HepG2 (cell line): ENCODE measurements around the gene RFC1. TPM values are rescaled to one million over a fixed set of nuclear protein-coding genes. Genes with fewer than 3 reads are reported as not detected.

Experiments used
- ATAC-seq: fragments of 200-7000 bp; cut with Tn5 transposase; 3 replicates; pipeline ENCODE4 v1.9.1; 2020; ENCODE audit warnings: mild to moderate bottlenecking, moderate library complexity
- BruUV-seq: library from RNA; stranded (reverse); fragments of 400-500 nt; replicated peaks from 2 replicates; lab custom pipeline; 2021; lab: Mats Ljungman, UMichigan
- CTCF ChIA-PET: fragments of 300-600 bp; formaldehyde crosslinking; extraction: SDS; loops from one replicate; lab custom pipeline; 2021; ENCODE audit warnings: low total read pairs, inconsistent platforms, low intra/inter-chr PET ratio; lab: Yijun Ruan, JAX
- POLR2A ChIA-PET: fragments of 350-600 bp; sonication (Branson Sonifier 250); formaldehyde crosslinking; loops from one replicate; lab custom pipeline; 2020; ENCODE audit warnings: antibody characterized with exemption, inconsistent platforms; lab: Yijun Ruan, JAX
- DNase-seq: peaks from one replicate; pipeline ENCODE4 v3.0.0-alpha.2; 2015; ENCODE audit warnings: low spot score
- FAIRE-seq: peaks from 3 replicates; lab custom pipeline; 2011; peaks lifted over from hg19 to GRCh38; lab: Jason Lieb, UNC
- H2AFZ ChIP-seq: one replicate; pipeline ENCODE4 v1.6.1; 2011; ENCODE audit warnings: low read length, inconsistent platforms
- H3K27ac ChIP-seq: fragments of 300-600 bp; 3 replicates; pipeline ENCODE4 v1.8.0; 2011; ENCODE audit warnings: mixed run types, mild to moderate bottlenecking, mixed read lengths, low read length, inconsistent platforms; ENCODE audit not compliant: insufficient read depth; ENCODE audit errors: extremely low read length
- H3K27me3 ChIP-seq, 2 experiments: fragments of 200-600 bp in 1 of 2; 2 replicates in 1 of 2; 3 replicates in 1 of 2; pipeline versions ENCODE4 v1.6.0 to v1.8.0; 2011; ENCODE audit warnings: low read length in 2 of 2, mild to moderate bottlenecking in 2 of 2, moderate library complexity in 2 of 2, inconsistent platforms in 1 of 2; ENCODE audit not compliant: insufficient read depth in 2 of 2, control insufficient read depth in 1 of 2
- H3K36me3 ChIP-seq, 2 experiments: fragments of 200-600 bp in 1 of 2; replicated peaks in 1 of 2; 2 replicates in 1 of 2; 3 replicates in 1 of 2; pipeline versions ENCODE4 v1.5.1 to v1.8.0; 2011; ENCODE audit warnings: low read length in 2 of 2, inconsistent platforms in 1 of 2; ENCODE audit not compliant: insufficient read depth in 2 of 2, control insufficient read depth in 1 of 2
- H3K4me1 ChIP-seq: 2 replicates; pipeline ENCODE4 v1.5.1; 2012; ENCODE audit warnings: low read length, inconsistent platforms; ENCODE audit not compliant: insufficient read depth
- H3K4me2 ChIP-seq: 2 replicates; pipeline ENCODE4 v1.6.0; 2011; ENCODE audit warnings: low read depth, low read length, inconsistent platforms
- H3K4me3 ChIP-seq, 3 experiments: fragments of 200-600 bp in 1 of 3; sonication (generic), shearing (Covaris generic) in 1 of 3; replicated peaks in 1 of 3; 2 replicates each; pipeline ENCODE4 v1.5.1; 2011 to 2016; ENCODE audit warnings: low read length in 3 of 3, inconsistent platforms in 2 of 3, low read depth in 2 of 3, mild to moderate bottlenecking in 2 of 3, control low read depth in 1 of 3, mixed read lengths in 1 of 3; ENCODE audit not compliant: insufficient read depth in 1 of 3
- H3K79me2 ChIP-seq: one replicate; pipeline ENCODE4 v1.6.1; 2011; ENCODE audit warnings: low read length, inconsistent platforms; ENCODE audit not compliant: insufficient read depth
- H3K9ac ChIP-seq: 2 replicates; pipeline ENCODE4 v1.6.0; 2011; ENCODE audit warnings: mild to moderate bottlenecking, low read depth, low read length, inconsistent platforms; ENCODE audit not compliant: insufficient read depth
- H3K9me3 ChIP-seq: 2 replicates; pipeline ENCODE4 v1.5.1; 2012; ENCODE audit warnings: mild to moderate bottlenecking, low read length
- H4K20me1 ChIP-seq: 2 replicates; pipeline ENCODE4 v1.6.0; 2011; ENCODE audit warnings: inconsistent platforms, mild to moderate bottlenecking, low read length, moderate library complexity; ENCODE audit not compliant: insufficient read depth
- EP300 ChIP-seq, 3 experiments: sonication (generic) in 1 of 3; formaldehyde crosslinking in 1 of 3; IDR thresholded peaks; 2 replicates each; pipeline versions ENCODE4 v1.5.1 to v1.6.1; 2011 to 2020; ENCODE audit warnings: low read depth in 2 of 3, low read length in 2 of 3, borderline replicate concordance in 1 of 3, improper control_type of control experiment in 1 of 3, mild to moderate bottlenecking in 1 of 3, missing genetic modification reagents in 1 of 3, moderate library complexity in 1 of 3
- IKZF4 ChIP-seq: sonication (generic); formaldehyde crosslinking; IDR thresholded peaks from 2 replicates; pipeline ENCODE4 v1.5.1; 2020; ENCODE audit warnings: borderline replicate concordance, mild to moderate bottlenecking, low read depth, missing genetic modification reagents; ENCODE audit errors: not compliant biosample characterization
- MEIS2 ChIP-seq: sonication (generic); formaldehyde crosslinking; IDR thresholded peaks from 2 replicates; pipeline ENCODE4 v1.9.0; 2021; ENCODE audit warnings: mild to moderate bottlenecking, missing genetic modification reagents
- NFE2 ChIP-seq: sonication (generic); formaldehyde crosslinking; IDR thresholded peaks from 2 replicates; pipeline ENCODE4 v1.4.0; 2020; ENCODE audit warnings: missing genetic modification reagents
- NFE2L2 ChIP-seq: fragments of 150-350 bp; IDR thresholded peaks from 2 replicates; pipeline ENCODE4 v1.6.1; 2014; ENCODE audit warnings: low read length
- PHF8 ChIP-seq: sonication (generic); formaldehyde crosslinking; IDR thresholded peaks from 2 replicates; pipeline ENCODE4 v1.5.0; 2020; ENCODE audit warnings: missing genetic modification reagents
- POLR2A ChIP-seq, 2 experiments: IDR thresholded peaks; 2 replicates each; pipeline ENCODE4 v1.6.1; 2011; ENCODE audit warnings: low read depth in 2 of 2, low read length in 2 of 2, mild to moderate bottlenecking in 1 of 2, moderate library complexity in 1 of 2; ENCODE audit not compliant: insufficient read depth in 1 of 2
- POLR2AphosphoS5 ChIP-seq: IDR thresholded peaks from 2 replicates; pipeline ENCODE4 v1.6.1; 2012; ENCODE audit warnings: low read depth, low read length
- YEATS2 ChIP-seq: sonication (generic); formaldehyde crosslinking; IDR thresholded peaks from 2 replicates; pipeline ENCODE4 v1.4.0; 2020; ENCODE audit warnings: missing genetic modification reagents, borderline replicate concordance
- ZFP36L1 ChIP-seq: sonication (generic); formaldehyde crosslinking; IDR thresholded peaks from 2 replicates; pipeline ENCODE4 v1.8.0; 2022; ENCODE audit warnings: mild to moderate bottlenecking, missing genetic modification reagents, moderate library complexity
- ZKSCAN5 ChIP-seq: sonication (generic); formaldehyde crosslinking; IDR thresholded peaks from 2 replicates; pipeline ENCODE4 v1.5.1; 2020; ENCODE audit warnings: mild to moderate bottlenecking, missing genetic modification reagents
- ZNF737 ChIP-seq: sonication (generic); formaldehyde crosslinking; IDR thresholded peaks from 2 replicates; pipeline ENCODE4 v1.5.0; 2020; ENCODE audit warnings: missing genetic modification reagents, mild to moderate bottlenecking, borderline replicate concordance
- ZNF850 ChIP-seq: sonication (generic); formaldehyde crosslinking; conservative IDR thresholded peaks from 2 replicates; pipeline ENCODE4 v1.9.0; 2021; ENCODE audit warnings: mild to moderate bottlenecking, missing genetic modification reagents
- ZSCAN20 ChIP-seq: sonication (generic); formaldehyde crosslinking; IDR thresholded peaks from 2 replicates; pipeline ENCODE4 v1.4.0; 2020; ENCODE audit warnings: missing genetic modification reagents, mild to moderate bottlenecking, borderline replicate concordance
- WGBS: methylation state at CpG from one replicate; pipeline ENCODE4 v1.1.6; 2017; ENCODE audit warnings: low lambda C conversion rate; 5-methylcytosine and 5-hydroxymethylcytosine counted together
- in situ Hi-C: cut with HindIII; loops from 2 replicates; pipeline ENCODE4 v1.10.0; 2017; ENCODE audit warnings: low pct_unique_long_range_greater_than_20kb; ENCODE audit not compliant: extremely low pct_ligation_motif_present
- intact Hi-C: fragments of 100-400 bp; cut with micrococcal nuclease; formaldehyde crosslinking; loops from one replicate; pipeline ENCODE4 v1.10.0; 2022; ENCODE audit not compliant: unreplicated experiment
- polyA plus RNA-seq, 8 experiments: library from polyadenylated mRNA; depleted of rRNA in 3 of 8; stranded (reverse) in 7 of 8; unstranded in 1 of 8; fragments of >200 nt; fragmentation: Illumina TruSeq in 4 of 8; extraction: Trizol in 4 of 8; gene quantifications; 2 replicates each; pipeline versions ENCODE4 v1.2.1 to v1.2.3, GENCODE V29; 2011 to 2016; ENCODE audit warnings: low read depth in 4 of 8, missing spikeins in 1 of 8, mixed read lengths in 1 of 8; ENCODE audit not compliant: insufficient read depth in 1 of 8
- total RNA-seq, 5 experiments: library from RNA; depleted of rRNA; stranded (reverse); fragments of >200 nt; fragmentation: Illumina TruSeq; extraction: Trizol; gene quantifications; 2 replicates each; pipeline ENCODE4 v1.2.3, GENCODE V29; 2016; ENCODE audit warnings: low read depth in 1 of 5
- TF ChIP-seq, protein P1 (sequence below): IDR thresholded peaks from 2 replicates; pipeline ENCODE4 v1.6.1; 2016; ENCODE audit warnings: low read depth, control low read depth
- TF ChIP-seq, protein P2 (sequence below): sonication (generic); formaldehyde crosslinking; IDR thresholded peaks from 2 replicates; pipeline ENCODE4 v1.8.0; 2022; ENCODE audit warnings: mild to moderate bottlenecking, missing genetic modification reagents

RFC1 gene
- total and polyA plus RNA-seq, 2 of the 13 experiments (the other 11 are each of a cell fraction or from before 2014, with no cell fraction given), result 15.9 to 78.8 TPM

GRCh38 chr4:39304651-39305050, 61.5 kb downstream of the RFC1 start (continued):
- TF ChIP-seq, protein P1, sequence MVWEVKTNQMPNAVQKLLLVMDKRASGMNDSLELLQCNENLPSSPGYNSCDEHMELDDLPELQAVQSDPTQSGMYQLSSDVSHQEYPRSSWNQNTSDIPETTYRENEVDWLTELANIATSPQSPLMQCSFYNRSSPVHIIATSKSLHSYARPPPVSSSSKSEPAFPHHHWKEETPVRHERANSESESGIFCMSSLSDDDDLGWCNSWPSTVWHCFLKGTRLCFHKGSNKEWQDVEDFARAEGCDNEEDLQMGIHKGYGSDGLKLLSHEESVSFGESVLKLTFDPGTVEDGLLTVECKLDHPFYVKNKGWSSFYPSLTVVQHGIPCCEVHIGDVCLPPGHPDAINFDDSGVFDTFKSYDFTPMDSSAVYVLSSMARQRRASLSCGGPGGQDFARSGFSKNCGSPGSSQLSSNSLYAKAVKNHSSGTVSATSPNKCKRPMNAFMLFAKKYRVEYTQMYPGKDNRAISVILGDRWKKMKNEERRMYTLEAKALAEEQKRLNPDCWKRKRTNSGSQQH, result no peak
- TF ChIP-seq ZFP36L1 (CRISPR knock-in tag) (no peak), NFE2L2 (0 out of 2 replicates have a peak, but pooled peaks have one; percentile 21)

DNA sequence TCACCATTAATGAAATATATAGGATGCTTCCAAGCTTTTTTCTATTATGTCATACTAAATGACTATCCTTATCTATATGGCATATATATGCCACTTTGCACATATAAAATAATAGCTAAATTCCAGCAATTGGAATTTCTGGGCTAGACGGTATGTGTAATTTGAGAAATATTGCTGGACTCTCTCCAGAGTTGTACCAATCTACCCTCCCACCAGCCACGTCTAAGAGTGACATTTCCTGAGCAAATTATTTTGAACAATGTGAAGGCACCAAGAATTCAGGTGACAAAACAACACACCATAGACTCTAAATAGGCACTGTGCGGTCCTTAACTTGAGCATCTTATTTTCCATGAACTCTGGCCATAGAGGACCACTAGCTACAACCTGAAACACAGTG, 62.3 kb downstream of the RFC1 start:
- Histone ChIP-seq H3K4me3 (no peak overlapping the region), H3K36me3 (peaks cover 15 to 76% of the 10 kb centered on the region in 2 experiments), H2AFZ (no peak overlapping the region), H3K4me1 (no peaks in the 10 kb centered on the region), H3K9me3 (no peaks in the 10 kb centered on the region), H3K27ac (no peak overlapping the region), H3K79me2 (no peaks in the 10 kb centered on the region), H3K27me3 (no peaks in the 10 kb centered on the region), H3K4me2 (no peak overlapping the region), H3K9ac (no peak overlapping the region), H4K20me1 (no peaks in the 10 kb centered on the region)
- in situ Hi-C loops, result no loop called here
- ChIA-PET POLR2A (no interaction called here), CTCF (no interaction called here)
- DNase-seq (no peak), ATAC-seq (no peak), FAIRE-seq (no peak)
- no peak for TF ChIP-seq NFE2 (CRISPR knock-in tag)
- no peak for TF ChIP-seq YEATS2 (CRISPR knock-in tag)
- no peak for TF ChIP-seq POLR2A (IDR thresholded peaks at IDR 0.05; ENCODE audit: insufficient read depth in 1 of 2, low read depth in 2 of 2, low read length in 2 of 2)
- TF ChIP-seq ZKSCAN5 (CRISPR knock-in tag), result no peak
- no TSS peak for BruUV-seq
- intact Hi-C loops, result no loop called here
- WGBS, result 96% methylated on average over 3 of the region's 3 CpGs

- Histone ChIP-seq H3K79me2 (no peaks in the 10 kb centered on the region), H3K4me3 (no peak overlapping the region), H2AFZ (no peak overlapping the region), H3K9ac (no peak overlapping the region), H3K4me1 (no peaks in the 10 kb centered on the region), H3K27me3 (no peaks in the 10 kb centered on the region), H3K27ac (no peak overlapping the region), H3K9me3 (no peaks in the 10 kb centered on the region), H3K36me3 (peaks cover 14 to 75% of the 10 kb centered on the region in 2 experiments), H4K20me1 (no peaks in the 10 kb centered on the region), H3K4me2 (no peak overlapping the region)
- ATAC-seq, result no peak
- BruUV-seq, result no TSS peak
- no peak for DNase-seq
- in situ Hi-C loops, result no loop called here
- intact Hi-C loops, result no loop called here
- ChIA-PET POLR2A (no interaction called here), CTCF (no interaction called here)
- 90% methylated on average over 1 of the region's 1 CpG for WGBS
- no peak for FAIRE-seq
- no peak for TF ChIP-seq EP300 (IDR thresholded peaks at IDR 0.05; ENCODE audit: low read depth in 2 of 2, low read length in 2 of 2)
- no peak for TF ChIP-seq EP300 (CRISPR knock-in tag; IDR thresholded peaks at IDR 0.05; ENCODE audit: borderline replicate concordance)
- TF ChIP-seq ZSCAN20 (CRISPR knock-in tag), result no peak
- no peak for TF ChIP-seq POLR2AphosphoS5
- TF ChIP-seq ZNF737 (CRISPR knock-in tag), result no peak
- no peak for TF ChIP-seq IKZF4 (CRISPR knock-in tag)
- no peak for TF ChIP-seq PHF8 (CRISPR knock-in tag)
- TF ChIP-seq ZNF850 (CRISPR knock-in tag), result no peak
- TF ChIP-seq MEIS2 (CRISPR knock-in tag), result no peak
- TF ChIP-seq, protein P2, sequence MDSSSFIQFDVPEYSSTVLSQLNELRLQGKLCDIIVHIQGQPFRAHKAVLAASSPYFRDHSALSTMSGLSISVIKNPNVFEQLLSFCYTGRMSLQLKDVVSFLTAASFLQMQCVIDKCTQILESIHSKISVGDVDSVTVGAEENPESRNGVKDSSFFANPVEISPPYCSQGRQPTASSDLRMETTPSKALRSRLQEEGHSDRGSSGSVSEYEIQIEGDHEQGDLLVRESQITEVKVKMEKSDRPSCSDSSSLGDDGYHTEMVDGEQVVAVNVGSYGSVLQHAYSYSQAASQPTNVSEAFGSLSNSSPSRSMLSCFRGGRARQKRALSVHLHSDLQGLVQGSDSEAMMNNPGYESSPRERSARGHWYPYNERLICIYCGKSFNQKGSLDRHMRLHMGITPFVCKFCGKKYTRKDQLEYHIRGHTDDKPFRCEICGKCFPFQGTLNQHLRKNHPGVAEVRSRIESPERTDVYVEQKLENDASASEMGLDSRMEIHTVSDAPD, result no peak
Measured at GRCh38 chr4:39302901-39303300, 63.3 kb downstream of the RFC1 start.
